Left colon (tissue), 2 donors: ENCODE measurements around the gene USP46. TPM values are rescaled to one million over a fixed set of nuclear protein-coding genes. Genes with fewer than 3 reads are reported as not detected.
A peak's percentile ranks its signal among the peaks of the same experiment; 100 is the strongest.

Source experiments
- ATAC-seq: fragments of 200-7000 bp; cut with Tn5 transposase; one replicate; pipeline ENCODE4 v1.9.1; 2020; ENCODE audit warnings: mild to moderate bottlenecking, moderate library complexity
- DNase-seq, 2 donors: peaks; one replicate each; pipeline ENCODE4 v3.0.0-alpha.2; 2020
- intact Hi-C, 2 donors: fragments of 100-400 bp; cut with DNase I in 1 of 2; cut with micrococcal nuclease in 1 of 2; formaldehyde crosslinking; loops; one replicate each; pipeline versions ENCODE4 v1.11.2 to v1.14.0; 2022; cut with DNase I, micrococcal nuclease
- total RNA-seq, 2 donors: library from RNA; stranded (reverse); fragmentation: NEBNext Ultra II Directional; extraction: Animal tissue kit (Norgen Biotek cat#: 25700); gene quantifications; one replicate each; pipeline ENCODE4 v1.2.1, GENCODE V29; 2021
- donor health status: DM: no; HTN: no; CAD: no.
- donor health status: DM: yes; HTN: yes; CAD: no.

USP46 gene
- total RNA-seq, 2 donors from 2014 or later, result 12.6 to 13.8 TPM

DNA sequence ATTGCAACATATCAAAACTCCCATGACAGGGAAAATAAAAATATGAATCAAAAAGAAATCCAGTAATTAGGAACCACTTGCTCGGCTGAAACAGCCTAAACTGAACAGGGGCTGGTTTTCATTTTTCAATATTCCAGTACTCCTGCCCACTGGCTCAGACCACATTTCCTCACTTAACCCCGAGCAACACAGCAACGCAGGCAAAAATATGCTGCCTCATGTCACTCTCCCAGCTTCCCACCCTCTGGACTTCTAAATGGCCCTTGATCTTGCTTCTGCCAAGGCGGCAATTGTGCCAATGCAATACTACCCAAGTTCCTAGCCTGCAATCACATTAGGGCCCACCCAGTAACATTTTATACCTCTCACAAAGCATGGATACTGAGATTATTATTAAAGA, 30.6 kb downstream of the USP46 start:
- intact Hi-C loops, result no loop called here
- DNase-seq, result no peak

DNA sequence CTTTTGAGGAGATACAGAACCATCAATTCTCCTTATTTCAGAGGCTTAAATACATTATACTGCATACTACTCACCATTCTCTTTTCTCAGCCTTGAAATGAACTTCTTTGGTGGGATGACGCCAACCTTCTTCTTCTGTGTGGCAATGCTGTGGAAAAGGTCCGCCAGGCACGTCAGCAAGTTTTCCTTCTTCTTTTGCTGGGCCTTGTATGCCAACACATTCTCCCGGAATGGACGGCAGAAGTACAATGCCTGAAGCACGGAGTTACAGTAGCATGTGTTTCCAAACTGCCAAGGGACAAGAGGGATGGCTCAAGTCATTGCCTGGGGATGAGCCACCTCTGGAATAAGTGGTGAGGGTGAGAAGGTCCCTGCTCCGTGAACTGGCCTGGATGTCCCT, 31.2 kb downstream of the USP46 start:
- intact Hi-C loops, result no loop called here
- no peak for ATAC-seq
- DNase-seq, result no peak

More for the DNA sequence above, 30.6 kb downstream of the USP46 start:
- no peak for ATAC-seq

DNA sequence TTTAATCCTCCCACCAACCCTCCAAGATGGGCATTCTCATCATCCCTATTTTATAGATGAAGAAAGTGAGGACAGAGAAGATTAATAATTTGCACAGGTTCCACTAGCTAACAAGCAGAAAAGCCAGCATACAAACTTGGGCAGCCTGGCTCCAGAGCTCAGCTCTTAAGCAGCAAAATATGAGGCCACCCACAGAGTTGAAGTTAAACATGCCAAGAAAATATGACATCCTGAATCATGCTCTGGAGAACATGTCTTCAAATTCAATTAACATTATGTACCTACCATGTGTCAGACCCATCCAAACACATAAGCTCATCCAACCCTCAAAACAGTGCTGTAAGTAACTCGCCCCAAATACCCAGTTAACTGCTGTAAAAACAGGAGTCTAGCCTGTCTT, 33.9 kb downstream of the USP46 start:
- ATAC-seq, result no peak
- intact Hi-C loops, result no loop called here

GRCh38 chr4:52622564-52622963, 36.5 kb downstream of the USP46 start:
- intact Hi-C loops, result no loop called here
- DNase-seq (no peak), ATAC-seq (no peak)

More for the DNA sequence above, 33.9 kb downstream of the USP46 start:
- DNase-seq, result no peak

- intact Hi-C loops, result no loop called here
- ATAC-seq, result no peak
- DNase-seq, result no peak
These were observed 37.5 kb downstream of the USP46 start for GRCh38 chr4:52621567-52621966.

- no peak for ATAC-seq
- intact Hi-C loops, result no loop called here
- no peak for DNase-seq
These were observed 39.5 kb downstream of the USP46 start for GRCh38 chr4:52619591-52619931.

DNA sequence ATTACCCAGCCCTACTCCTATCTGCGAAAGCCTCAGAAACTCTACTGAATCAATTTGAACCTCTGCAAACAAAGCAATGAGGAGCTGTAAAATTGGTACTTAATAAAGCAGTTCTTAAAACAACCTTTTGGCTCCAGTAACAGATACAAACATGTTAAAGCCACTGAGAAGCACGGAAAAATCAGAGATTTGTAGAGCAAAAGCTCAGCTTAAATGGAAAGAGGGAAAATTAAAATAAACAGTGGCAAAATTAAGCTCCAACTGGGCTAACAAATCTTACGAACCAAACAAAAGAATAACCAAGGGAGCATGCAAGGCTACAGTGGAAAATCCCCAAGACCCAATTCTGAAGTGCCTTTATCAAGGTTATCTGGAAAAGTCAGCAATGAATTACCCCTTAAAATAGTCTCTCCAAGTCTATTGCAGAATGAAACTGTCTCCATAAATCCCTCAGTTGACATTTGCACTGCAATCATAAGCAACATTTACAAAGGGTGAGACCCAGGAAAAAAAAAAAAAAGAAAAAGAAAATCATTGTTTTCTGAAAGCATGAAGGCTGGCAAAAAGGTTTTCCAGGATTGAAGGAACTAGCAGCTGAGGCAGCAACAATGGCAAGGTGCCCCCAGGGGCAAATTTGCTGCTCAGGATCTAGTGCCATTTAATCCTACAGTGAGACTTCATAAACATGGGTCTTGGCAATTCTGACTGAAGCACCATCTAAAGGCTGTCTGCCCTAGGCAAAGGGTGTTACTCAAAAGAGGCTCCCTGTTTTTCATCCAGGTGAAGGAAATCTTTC, 40.1 kb downstream of the USP46 start:
- peak; percentile 81 for ATAC-seq
- intact Hi-C loops, result no loop called here
- DNase-seq, result peak in 1 of 2 donors; percentile 6

DNA sequence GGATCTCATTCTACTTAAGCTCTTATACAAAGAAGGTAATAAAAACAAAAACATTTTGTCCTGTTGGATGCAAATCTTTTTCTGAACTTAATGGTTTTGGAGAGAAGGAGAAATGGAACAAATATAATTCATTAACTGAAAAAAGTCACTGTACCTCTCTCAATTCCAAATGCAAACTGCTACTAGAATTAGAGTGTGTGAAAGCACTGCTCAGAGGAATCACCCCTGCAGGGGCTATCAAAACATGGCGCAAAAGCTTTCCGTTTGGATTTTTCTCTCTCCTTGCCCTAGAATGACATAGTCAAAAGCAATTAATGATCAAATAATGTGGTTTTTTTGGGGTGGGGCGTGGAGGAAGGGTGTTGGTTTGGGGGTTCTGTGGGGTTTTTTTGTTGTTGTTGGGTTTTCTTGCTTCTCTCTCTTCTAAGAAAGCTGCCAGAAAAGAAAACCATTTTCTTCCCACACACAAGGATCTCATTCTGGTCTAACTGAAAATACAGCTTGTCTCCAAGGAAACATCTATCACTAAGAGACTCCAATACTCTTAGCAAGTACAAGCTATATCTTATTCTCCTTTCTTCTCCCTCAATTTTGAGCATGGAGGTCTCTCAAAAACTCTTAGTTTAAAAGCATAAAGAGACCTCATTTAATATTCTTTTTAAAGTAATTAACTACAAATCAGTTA, 41.6 kb downstream of the USP46 start:
- no peak for ATAC-seq
- DNase-seq, result no peak
- intact Hi-C loops, result no loop called here

DNA sequence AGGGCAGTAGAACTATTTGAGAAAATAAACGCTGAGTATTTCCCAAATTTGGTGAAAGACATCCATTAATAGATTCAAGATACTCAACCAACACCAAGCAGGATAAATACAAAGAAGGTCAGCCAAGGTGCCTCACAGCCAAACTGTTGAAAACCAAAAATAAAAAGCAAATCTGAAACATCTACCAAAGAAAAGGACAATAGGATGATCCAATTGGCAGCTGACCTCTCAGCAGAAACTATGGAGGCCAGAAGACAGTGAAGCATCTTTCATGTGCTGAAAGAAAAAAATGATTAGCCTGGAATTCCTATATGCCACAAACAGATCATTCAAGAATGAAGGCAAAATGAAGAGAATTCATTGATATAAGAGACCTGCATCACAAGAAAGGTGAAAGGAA, 44.9 kb downstream of the USP46 start:
- no peak for ATAC-seq
- DNase-seq, result no peak
- intact Hi-C loops, result no loop called here

DNA sequence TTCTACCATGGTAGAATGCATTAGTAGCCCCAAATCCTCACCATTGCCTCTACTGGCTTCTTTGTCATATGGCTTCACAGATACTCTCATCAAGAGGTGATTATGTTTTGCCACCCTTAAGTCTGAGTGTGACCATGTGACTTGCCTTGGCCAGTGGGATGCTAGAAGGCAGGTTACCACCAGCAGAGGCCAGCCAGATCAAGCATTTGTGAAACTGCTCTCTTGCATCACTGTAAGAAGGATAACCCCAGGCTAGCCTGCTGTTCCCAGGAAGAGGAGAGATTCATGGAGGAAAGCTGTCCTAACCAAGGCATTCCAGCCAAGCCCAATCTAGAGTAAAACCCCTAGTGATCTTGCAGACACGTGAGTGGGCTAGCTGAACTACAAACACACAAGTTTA, 46.8 kb downstream of the USP46 start:
- ATAC-seq (no peak), DNase-seq (no peak)
- intact Hi-C loops, result no loop called here

GRCh38 chr4:52611030-52611555, 48.0 kb downstream of the USP46 start:
- no peak for ATAC-seq
- intact Hi-C loops, result no loop called here
- DNase-seq, result no peak

DNA sequence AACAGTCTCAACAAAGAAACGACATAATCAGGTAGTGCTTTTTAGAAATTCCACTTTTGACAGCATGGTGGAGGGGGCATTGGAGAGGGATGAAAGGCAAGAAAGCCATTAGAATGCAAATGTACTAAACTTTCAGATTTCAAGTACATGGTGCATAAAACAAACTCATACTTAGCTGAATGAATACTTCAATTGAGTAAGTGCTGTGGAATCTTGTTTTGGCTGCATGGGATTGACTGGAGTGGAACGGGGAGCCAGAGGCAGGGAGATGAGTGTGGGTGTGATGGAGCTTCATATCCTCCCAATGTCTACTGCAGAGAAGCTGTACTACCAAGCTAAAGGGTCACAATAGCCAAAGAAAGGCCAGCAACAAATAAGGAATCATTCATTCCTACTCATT, 52.4 kb downstream of the USP46 start:
- DNase-seq (no peak), ATAC-seq (no peak)
- intact Hi-C loops, result no loop called here

DNA sequence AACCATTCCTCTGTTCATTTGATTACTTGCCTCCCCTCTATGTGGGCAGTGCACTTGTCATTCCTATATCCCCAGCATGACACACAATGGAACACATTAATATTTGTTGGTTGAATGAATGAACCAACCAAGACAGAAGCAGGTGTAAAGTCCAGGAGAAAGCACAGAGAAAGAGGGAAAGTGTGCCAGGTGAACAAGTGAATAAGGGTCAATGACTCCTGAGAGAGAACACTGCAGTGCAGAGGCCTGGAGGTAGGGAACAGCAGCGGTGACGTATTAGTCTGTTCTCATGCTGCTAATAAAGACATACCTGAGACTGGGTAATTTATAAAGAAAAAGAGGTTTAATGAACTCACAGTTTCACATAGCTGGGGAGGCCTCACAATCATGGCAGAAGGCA, 53.1 kb downstream of the USP46 start:
- intact Hi-C loops, result no loop called here
- DNase-seq (no peak), ATAC-seq (no peak)

DNA sequence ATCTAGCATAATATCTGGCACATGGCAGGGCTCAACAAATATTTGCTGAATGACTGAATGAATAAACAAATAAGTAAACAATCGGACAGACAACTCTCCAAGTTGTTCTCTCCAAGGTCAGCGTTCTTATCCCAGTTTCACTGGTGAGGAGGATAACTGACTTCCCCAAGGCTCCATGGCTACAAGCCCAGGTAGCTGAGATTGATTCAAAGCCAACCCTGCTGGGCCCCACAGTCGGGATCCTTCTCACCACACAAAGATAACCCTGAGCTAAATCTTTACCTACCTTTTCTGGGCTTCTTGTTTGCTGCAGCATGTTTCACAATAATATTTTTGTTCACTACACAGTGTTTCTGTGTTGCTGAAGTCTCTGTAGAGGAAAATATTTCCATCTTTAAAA, 54.9 kb downstream of the USP46 start:
- no peak for ATAC-seq
- intact Hi-C loops, result no loop called here
- no peak for DNase-seq

GRCh38 chr4:52600275-52600674, 58.8 kb downstream of the USP46 start:
- DNase-seq (no peak), ATAC-seq (no peak)
- intact Hi-C loops, result no loop called here

GRCh38 chr4:52595001-52595400, 64.1 kb downstream of the USP46 start:
- intact Hi-C loops, result no loop called here
- ATAC-seq (no peak), DNase-seq (no peak)

DNA sequence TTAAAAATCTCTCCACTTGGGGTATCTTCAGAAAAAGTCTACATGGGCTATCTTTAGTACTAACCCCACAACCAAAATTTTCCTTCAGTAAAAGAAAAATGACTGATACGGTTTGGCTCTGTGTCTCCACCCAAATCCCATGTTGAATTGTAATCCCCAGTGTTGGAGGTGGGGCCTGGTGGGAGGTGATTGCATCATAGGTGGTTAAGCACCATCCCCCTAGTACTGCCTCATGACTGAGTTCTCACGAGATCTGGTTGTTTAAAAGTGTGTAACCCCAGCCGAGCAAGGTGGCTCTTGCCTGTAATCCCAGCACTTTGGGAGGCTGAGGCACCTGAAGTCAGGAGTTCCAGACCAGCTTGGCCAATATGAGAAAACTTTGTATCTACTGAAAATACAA, 66.8 kb downstream of the USP46 start:
- ATAC-seq (no peak), DNase-seq (no peak)
- intact Hi-C loops, result no loop called here

- no peak for ATAC-seq
- no peak for DNase-seq
- intact Hi-C loops, result no loop called here
These were observed 70.1 kb downstream of the USP46 start for GRCh38 chr4:52588771-52589591.

DNA sequence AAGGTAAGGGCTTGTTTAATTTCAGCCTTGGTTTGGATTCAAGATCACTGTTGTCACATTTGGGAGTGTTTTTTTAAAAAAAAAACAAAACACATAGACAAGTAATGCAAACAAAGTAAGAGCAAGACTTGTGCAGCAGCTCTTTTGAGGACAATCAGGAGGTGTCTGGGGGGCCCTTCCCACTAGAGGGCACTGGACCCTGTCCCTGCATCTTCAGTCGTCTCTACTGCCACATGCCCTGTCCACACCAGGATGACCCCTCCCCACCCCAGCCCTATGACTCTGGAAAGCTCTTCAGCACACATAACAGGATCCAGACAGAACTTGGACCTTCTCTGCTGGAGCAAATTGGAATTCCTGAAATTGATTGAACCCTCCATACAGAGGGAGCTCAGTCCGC, 71.0 kb downstream of the USP46 start:
- DNase-seq, result peak in 1 of 2 donors; percentile 28
- intact Hi-C loops, result no loop called here
- peak; percentile 37 for ATAC-seq

- no peak for ATAC-seq
- intact Hi-C loops, result no loop called here
- DNase-seq, result no peak
These were observed 73.0 kb downstream of the USP46 start for GRCh38 chr4:52586069-52586468.
